HG03196 (cell line): ENCODE measurements around the gene ASB5.
A peak's percentile ranks its signal among the peaks of the same experiment; 100 is the strongest.
"Not testable (repeated sequence)": the region's sequence is repeated elsewhere in the genome, so short reads cannot be mapped to it uniquely, and the experiment has no call there.

ENCODE experiments used
- ATAC-seq: cut with Tn5 transposase; IDR thresholded peaks from one replicate; pipeline ENCODE4 v1.9.1; 2021; ENCODE audit not compliant: unreplicated experiment

The ASB5 gene

GRCh38 chr4:176226736-176227135 lies 42.3 kb downstream of the ASB5 start:
- no peak for ATAC-seq

GRCh38 chr4:176223561-176223960 lies 45.5 kb downstream of the ASB5 start:
- no peak for ATAC-seq

GRCh38 chr4:176222149-176222548 lies 46.9 kb downstream of the ASB5 start:
- ATAC-seq = no peak

GRCh38 chr4:176217510-176217909 lies 51.5 kb downstream of the ASB5 start:
- no peak for ATAC-seq

- ATAC-seq = not testable (repeated sequence)
Observed at GRCh38 chr4:176212351-176212750, 56.7 kb downstream of the ASB5 start.

- no peak for ATAC-seq
Observed at GRCh38 chr4:176210579-176211296, 58.3 kb downstream of the ASB5 start.

GRCh38 chr4:176210101-176210500 lies 58.9 kb downstream of the ASB5 start:
- no peak for ATAC-seq

GRCh38 chr4:176209535-176209934 lies 59.5 kb downstream of the ASB5 start:
- ATAC-seq = no peak

- no peak for ATAC-seq
Observed at GRCh38 chr4:176207839-176208238, 61.2 kb downstream of the ASB5 start.

- ATAC-seq = no peak
Observed at GRCh38 chr4:176205299-176205698, 63.7 kb downstream of the ASB5 start.

GRCh38 chr4:176198316-176198903 lies 70.6 kb downstream of the ASB5 start:
- no peak for ATAC-seq

- peak; percentile 98 for ATAC-seq
Observed at GRCh38 chr4:176195184-176195978, 73.6 kb downstream of the ASB5 start, which contains the start of gene SPATA4. SPATA4 (minus strand) TSS chr4:176195585; CDS start chr4:176195562, 23 bp downstream.

- no peak for ATAC-seq
Observed at GRCh38 chr4:176193938-176194337, 75.1 kb downstream of the ASB5 start.

GRCh38 chr4:176193126-176193525 lies 75.9 kb downstream of the ASB5 start:
- ATAC-seq = no peak

- no peak for ATAC-seq
Observed at GRCh38 chr4:176191974-176192373, 77.0 kb downstream of the ASB5 start.

GRCh38 chr4:176189891-176190795 lies 78.9 kb downstream of the ASB5 start:
- no peak for ATAC-seq

- peak; percentile 50 for ATAC-seq
Observed at GRCh38 chr4:176188654-176189053, 80.4 kb downstream of the ASB5 start.

- ATAC-seq = no peak
Observed at GRCh38 chr4:176187624-176188023, 81.4 kb downstream of the ASB5 start.

- ATAC-seq = no peak
Observed at GRCh38 chr4:176186671-176187395, 82.2 kb downstream of the ASB5 start.

GRCh38 chr4:176186067-176186466 lies 83.0 kb downstream of the ASB5 start:
- ATAC-seq = no peak
